Mucosa of gallbladder (tissue), 1 donor: ENCODE results near the gene TDRD7. TPM values are rescaled to one million over a fixed set of nuclear protein-coding genes. Genes with fewer than 3 reads are reported as not detected.
A peak's percentile ranks its signal among the peaks of the same experiment; 100 is the strongest.
"Not testable (repeated sequence)": the region's sequence is repeated elsewhere in the genome, so short reads cannot be mapped to it uniquely, and the experiment has no call there.

Source experiments
- DNase-seq: peaks from one replicate; pipeline ENCODE4 v3.0.0-alpha.2; 2020; ENCODE audit warnings: low spot score
- total RNA-seq: library from RNA; stranded (reverse); gene quantifications from one replicate; pipeline ENCODE4 v1.2.1, GENCODE V29; 2021
- donor health status: DM: no; HTN: no; CAD: no.

Gene TDRD7
- total RNA-seq, 1 donor from 2014 or later = 25.7 TPM

DNA sequence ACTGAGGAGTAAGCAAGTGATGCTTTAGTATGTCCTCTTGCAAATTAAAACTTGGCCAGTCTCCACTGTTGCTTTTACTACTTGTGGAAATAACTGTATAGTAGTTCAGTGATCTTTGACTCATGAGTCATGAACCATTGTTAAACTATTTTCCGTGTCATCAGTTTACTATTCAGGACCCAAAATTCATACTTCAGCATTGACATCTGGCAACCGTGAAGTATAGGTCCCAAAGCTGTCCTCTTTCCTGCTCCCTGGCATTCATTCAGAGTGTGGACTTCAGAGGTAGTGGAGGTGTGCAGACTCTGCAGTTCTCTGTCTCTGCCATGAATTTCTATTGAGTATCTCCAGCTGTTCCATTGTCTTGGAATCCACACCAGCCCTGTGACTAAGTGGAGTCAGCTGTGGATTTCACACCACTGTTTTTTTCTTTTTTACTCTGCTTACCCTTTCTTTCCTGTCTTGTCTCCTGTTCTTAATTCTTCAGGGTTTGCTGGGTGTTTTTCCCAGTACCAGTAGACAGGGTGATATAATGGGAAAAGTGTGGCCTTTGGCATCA, 7.5 kb downstream of the TDRD7 start:
- DNase-seq = no peak

GRCh38 chr9:97425336-97425972, 13.6 kb downstream of the TDRD7 start:
- no peak for DNase-seq

DNA sequence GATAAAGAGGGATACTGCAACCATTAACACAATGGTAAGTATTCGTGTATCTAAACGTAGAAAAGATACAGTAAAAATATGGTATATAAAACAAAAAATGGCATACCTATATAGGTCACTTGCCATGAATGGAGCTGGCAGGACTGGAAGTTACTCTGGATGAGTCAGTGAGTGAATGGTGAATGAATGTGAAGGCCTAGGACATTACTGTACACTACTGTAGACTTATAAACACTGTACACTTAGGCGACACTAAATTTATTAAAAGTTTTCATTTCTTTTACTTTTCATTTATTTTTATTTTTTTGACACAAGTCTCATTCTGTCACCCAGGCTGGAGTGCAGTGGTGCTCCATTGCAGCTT, 14.1 kb downstream of the TDRD7 start:
- DNase-seq = no peak

DNA sequence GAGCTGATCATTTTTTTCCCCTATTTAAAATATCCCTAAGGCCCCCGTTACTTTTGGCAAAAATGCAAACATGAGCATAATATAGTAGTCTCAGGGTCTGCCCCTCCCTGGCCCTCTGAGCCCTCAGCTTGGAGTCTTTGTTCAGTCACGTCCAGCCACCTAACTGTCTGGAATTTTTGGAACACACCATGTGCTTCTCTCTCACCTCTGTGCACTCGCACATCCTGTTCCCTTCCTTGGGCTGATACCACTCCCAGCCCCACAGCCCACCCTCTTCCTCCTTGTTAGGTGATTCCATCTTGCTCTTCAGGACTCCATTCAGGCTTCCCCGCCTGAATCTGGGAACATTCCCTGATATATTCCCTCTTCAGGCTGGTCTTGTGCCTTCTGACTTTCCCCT, 16.0 kb downstream of the TDRD7 start:
- DNase-seq = no peak

- no peak for DNase-seq
Measured at GRCh38 chr9:97430316-97431043, 18.6 kb downstream of the TDRD7 start.

DNA sequence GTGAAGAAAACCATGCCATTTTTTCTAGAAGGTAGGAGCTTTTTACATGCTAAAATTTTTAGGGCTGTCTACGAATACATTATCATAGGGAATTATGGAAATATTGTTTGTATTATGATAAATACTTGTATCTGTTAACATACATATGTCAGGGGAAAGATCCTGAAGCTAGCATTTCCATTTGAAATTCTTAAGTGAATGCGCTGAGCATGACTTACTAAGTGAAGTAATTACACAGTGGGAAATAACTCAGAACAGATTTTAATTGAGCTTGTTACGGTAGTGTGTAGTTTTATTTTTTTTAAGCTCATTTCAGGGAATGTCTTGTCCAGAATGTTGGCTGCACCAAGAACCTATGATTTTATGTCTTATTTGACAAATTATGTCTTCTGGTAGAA, 19.1 kb downstream of the TDRD7 start:
- DNase-seq = no peak

GRCh38 chr9:97431549-97432143, 19.8 kb downstream of the TDRD7 start:
- DNase-seq = no peak

DNA sequence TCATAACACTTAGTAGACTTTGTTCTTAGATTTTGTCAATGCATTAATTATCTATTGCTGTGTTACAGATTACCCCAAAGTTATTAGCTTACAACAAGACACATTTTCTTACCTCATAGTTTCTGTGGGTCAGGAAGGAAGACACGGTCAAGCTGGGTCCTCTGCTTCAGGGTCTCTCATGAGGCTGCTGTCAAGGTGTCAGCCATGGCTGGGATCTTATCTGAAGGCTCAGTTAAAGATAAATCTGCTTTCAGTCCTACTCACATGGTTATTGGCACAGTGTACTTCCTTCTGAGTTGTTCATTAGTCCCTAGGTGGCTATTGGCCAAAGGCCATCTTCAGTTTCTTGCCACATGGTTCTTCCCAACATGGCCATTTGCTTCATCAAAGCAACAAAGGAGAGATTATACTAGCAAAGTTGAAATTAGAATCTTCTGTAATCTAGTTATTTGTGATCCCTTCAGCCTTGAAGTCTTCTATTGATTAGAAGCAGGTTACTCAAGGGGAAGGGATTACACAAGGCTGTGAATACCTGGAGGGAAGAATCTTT, 25.2 kb downstream of the TDRD7 start:
- peak; percentile 40 for DNase-seq

DNA sequence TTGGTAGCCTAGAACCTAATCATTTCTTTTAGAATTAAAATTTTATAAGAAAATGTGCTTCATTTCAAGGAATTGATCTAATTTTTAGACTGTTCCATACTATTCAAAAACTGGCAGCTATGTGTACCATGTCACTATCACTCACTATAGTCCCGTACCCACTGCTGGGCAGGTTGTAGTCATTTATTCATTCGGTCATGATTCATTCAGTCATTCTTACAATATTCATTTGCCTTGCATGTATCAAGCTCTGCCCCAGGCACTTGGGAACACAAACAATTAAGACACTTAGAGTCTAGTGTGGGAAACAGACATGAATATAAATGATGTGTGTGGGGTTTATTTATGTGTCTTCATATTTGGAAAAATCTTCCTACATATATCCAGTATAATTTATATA, 26.4 kb downstream of the TDRD7 start:
- no peak for DNase-seq

- no peak for DNase-seq
Measured at GRCh38 chr9:97438666-97439065, 26.8 kb downstream of the TDRD7 start.

DNA sequence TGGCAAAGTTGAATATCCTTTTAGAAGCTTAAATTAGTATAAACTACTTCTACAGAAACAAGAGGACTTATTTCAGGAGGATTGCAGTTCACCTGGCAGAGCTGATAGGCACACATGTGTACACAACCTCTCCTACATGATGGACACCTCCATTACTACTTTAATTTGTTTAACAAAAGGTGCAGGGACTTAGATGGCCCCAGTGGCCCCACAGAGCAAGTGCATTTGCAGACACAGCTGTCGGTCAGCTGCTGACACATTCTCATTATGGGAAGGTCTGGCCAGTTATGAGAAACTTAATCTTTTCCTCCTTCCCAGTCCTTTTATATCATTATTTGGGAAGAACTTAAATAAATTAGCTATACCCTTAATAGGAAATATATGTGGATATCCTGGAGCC, 28.3 kb downstream of the TDRD7 start:
- no peak for DNase-seq

GRCh38 chr9:97441729-97442128, 29.8 kb downstream of the TDRD7 start:
- DNase-seq = no peak

DNA sequence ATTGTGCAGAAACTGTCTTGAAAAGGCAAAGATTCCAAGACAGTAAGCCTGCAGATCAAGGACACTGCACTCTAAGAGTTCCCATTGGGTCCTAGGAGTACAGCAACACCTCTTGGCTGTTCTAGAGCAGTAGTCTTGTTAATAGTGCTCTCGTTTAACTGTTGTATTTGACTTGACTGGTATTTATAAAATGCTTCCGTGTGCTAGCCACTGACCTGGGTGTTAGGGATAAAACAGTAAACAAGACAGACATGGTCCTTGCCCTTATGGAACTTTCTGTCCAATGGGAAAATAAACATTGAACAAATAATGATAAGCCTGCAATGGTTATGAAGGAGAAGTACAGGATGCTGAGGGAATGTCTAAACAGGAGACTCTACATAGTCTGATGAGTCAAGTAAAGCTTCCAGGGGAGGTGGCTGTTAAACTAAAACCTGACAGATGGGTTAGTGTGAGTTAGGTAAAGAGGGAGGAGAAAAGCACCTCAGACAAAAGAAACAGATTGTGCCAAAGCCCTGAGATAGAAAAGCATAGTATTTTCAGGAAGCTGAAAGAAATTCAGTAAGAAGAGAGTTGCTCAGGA, 33.3 kb downstream of the TDRD7 start:
- DNase-seq = no peak

DNA sequence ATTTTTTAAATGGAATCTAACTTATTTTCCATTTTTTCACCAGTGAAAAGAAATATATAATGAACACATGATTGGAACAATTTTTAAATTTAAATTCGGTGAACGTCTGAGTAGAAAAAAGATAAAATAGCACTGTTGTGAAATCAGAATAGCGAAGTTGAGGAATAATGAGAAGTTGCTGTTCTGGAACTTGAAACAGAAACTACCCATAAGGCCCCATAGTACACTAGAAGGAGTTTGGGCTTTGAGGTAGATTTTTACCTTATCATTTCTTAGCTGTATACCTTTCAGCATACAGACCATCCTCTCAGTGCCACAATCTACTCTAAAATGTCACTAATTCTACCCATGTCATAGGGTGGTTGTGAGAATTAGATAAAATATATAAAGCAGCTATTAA, 35.1 kb downstream of the TDRD7 start:
- DNase-seq = no peak

GRCh38 chr9:97453573-97453972, 41.7 kb downstream of the TDRD7 start:
- not testable (repeated sequence) for DNase-seq

- DNase-seq = not testable (repeated sequence)
Measured at GRCh38 chr9:97456841-97457240, 44.9 kb downstream of the TDRD7 start.

- DNase-seq = no peak
Measured at GRCh38 chr9:97459326-97459725, 47.4 kb downstream of the TDRD7 start.

DNA sequence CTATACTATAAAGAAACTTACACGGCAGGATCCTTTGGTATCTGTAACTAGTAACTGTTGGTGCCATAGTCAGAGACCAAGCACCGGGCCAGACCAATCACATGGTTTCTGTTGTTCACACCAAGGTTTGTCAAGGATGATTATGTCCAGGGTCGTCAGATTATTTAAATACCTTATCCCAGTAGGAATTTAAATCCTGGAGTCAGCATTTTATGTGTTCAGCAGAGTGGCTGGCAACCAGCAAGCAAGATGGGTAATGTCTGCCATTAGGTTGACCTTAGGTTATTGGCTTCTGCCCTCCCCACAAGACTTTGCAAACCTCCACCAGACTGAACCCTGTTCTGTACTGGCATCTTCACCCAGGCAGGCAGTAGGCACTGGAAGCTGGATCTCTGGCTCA, 50.3 kb downstream of the TDRD7 start:
- no peak for DNase-seq

- no peak for DNase-seq
Measured at GRCh38 chr9:97462914-97463313, 51.0 kb downstream of the TDRD7 start.

DNA sequence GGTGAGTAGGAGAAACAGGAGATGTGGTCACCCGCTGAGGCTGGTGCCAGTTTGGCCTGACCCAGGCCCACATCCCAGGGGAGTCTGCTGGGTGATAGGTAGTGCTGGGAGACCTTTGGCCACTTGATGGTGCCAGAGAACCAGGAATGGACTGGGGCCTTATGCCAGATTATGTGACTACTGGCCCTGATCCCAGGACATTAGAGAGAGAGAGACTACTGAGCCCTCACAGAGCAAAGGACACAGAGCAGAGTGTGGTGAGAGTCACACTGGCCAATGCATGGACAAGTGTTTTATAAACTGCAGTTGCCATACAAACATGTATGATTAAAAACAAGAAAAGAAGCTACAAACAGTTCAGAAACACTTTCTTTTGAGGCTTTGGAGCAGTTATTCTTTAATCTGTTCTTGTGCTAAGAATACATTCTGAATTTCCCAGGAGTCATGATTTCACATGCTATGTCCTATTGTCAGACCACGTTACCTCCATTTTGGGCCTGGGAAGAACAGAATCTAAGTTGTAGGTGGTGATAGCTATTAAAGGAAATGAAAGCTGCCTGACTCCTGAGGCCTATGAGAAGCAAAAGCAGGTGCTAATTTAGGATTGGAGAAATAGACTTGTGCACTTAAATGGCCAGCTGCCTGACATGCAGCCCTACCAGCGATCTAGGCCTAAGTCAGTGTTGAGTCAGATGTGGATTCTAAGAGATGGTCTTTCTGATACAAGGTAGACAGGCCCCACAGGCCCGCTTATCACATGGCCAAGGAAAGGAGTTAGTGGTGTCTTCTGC, 57.0 kb downstream of the TDRD7 start:
- peak; percentile 85 for DNase-seq

GRCh38 chr9:97470076-97470475, 58.2 kb downstream of the TDRD7 start:
- DNase-seq = no peak

GRCh38 chr9:97473717-97474116, 61.8 kb downstream of the TDRD7 start:
- no peak for DNase-seq
